B cell (primary cell): Measurements from ENCODE around the gene TACC3. TPM values are rescaled to one million over a fixed set of nuclear protein-coding genes. Genes with fewer than 3 reads are reported as not detected.

Experiments
- ATAC-seq: fragments of 200-7000 bp; cut with Tn5 transposase; one replicate; pipeline ENCODE4 v1.10.0; 2021; ENCODE audit warnings: low read depth, mild to moderate bottlenecking, moderate number of reproducible peaks, moderate library complexity
- CTCF ChIA-PET: fragments of 350-600 bp; sonication (Branson Sonifier 250); formaldehyde crosslinking; loops from one replicate; lab custom pipeline; 2021; ENCODE audit warnings: antibody characterized with exemption, inconsistent platforms; lab: Charles Lee
- POLR2A ChIA-PET: fragments of 350-600 bp; sonication (Branson Sonifier 250); formaldehyde crosslinking; loops from one replicate; lab custom pipeline; 2021; ENCODE audit warnings: antibody characterized with exemption; lab: Charles Lee
- DNase-seq: peaks from one replicate; pipeline ENCODE4 v3.0.0; 2013
- H2AFZ ChIP-seq: 2 replicates; pipeline ENCODE4 v1.6.1; 2012; ENCODE audit warnings: mild to moderate bottlenecking, low read depth, low read length; ENCODE audit not compliant: insufficient read depth, poor library complexity, severe bottlenecking
- H3K27ac ChIP-seq, 2 donors: 1 replicate in 1 of 2; 2 replicates in 1 of 2; pipeline ENCODE4 v1.5.1; 2012 to 2013; ENCODE audit warnings: low read length in 2 of 2, mild to moderate bottlenecking in 2 of 2, moderate library complexity in 1 of 2
- H3K27me3 ChIP-seq, 4 experiments: fragments of 200-600 bp in 1 of 4; sonication (generic) in 1 of 4; replicated peaks in 1 of 4; 1 replicate in 2 of 4; 2 replicates in 2 of 4; pipeline versions ENCODE4 v1.6.1 to v1.7.0; 2013 to 2016; ENCODE audit warnings: low read length in 3 of 4, mild to moderate bottlenecking in 2 of 4, mixed read lengths in 1 of 4, moderate library complexity in 1 of 4; ENCODE audit not compliant: insufficient read depth in 4 of 4, control insufficient read depth in 3 of 4; ENCODE audit errors: control extremely low read depth in 1 of 4
- H3K36me3 ChIP-seq, 2 experiments: replicated peaks in 1 of 2; 1 replicate in 1 of 2; 2 replicates in 1 of 2; pipeline versions ENCODE4 v1.6.1 to v1.7.1; 2013; ENCODE audit warnings: low read length in 1 of 2; ENCODE audit not compliant: insufficient read depth in 2 of 2, control insufficient read depth in 1 of 2; ENCODE audit errors: control extremely low read depth in 1 of 2, extremely low read depth in 1 of 2
- H3K4me1 ChIP-seq, 2 donors: fragments of 200-600 bp in 1 of 2; sonication (generic) in 1 of 2; 1 replicate in 1 of 2; 2 replicates in 1 of 2; pipeline versions ENCODE4 v1.5.1 to v1.6.1; 2013 to 2017; ENCODE audit warnings: low read length in 2 of 2; ENCODE audit not compliant: control insufficient read depth in 2 of 2, insufficient read depth in 2 of 2
- H3K4me2 ChIP-seq: replicated peaks from 2 replicates; pipeline ENCODE3; 2012; ENCODE audit warnings: mild to moderate bottlenecking, low read depth, low read length; ENCODE audit not compliant: poor library complexity, severe bottlenecking
- H3K4me3 ChIP-seq, 5 experiments: fragments of 200-600 bp in 1 of 5; sonication (generic) in 1 of 5; 1 replicate in 3 of 5; 2 replicates in 2 of 5; pipeline versions ENCODE4 v1.5.1 to v1.7.0; 2011 to 2016; ENCODE audit warnings: low read length in 4 of 5, mild to moderate bottlenecking in 4 of 5, low read depth in 2 of 5, control low read depth in 1 of 5, moderate library complexity in 1 of 5; ENCODE audit not compliant: insufficient read depth in 1 of 5; ENCODE audit errors: control extremely low read depth in 1 of 5, extremely low read depth in 1 of 5
- H3K79me2 ChIP-seq: fragments of 200-600 bp; sonication (generic); one replicate; pipeline ENCODE4 v1.6.0; 2016; ENCODE audit warnings: low read length; ENCODE audit not compliant: control insufficient read depth, insufficient read depth
- H3K9ac ChIP-seq: fragments of 200-600 bp; sonication (generic); 2 replicates; pipeline ENCODE4 v1.6.1; 2017; ENCODE audit warnings: mild to moderate bottlenecking, low read length, moderate library complexity
- H3K9me3 ChIP-seq, 3 donors: one replicate each; pipeline versions ENCODE4 v1.6.1 to v1.7.1; 2013; ENCODE audit warnings: low read length in 2 of 3; ENCODE audit not compliant: control insufficient read depth in 2 of 3, insufficient read depth in 1 of 3; ENCODE audit errors: control extremely low read depth in 1 of 3
- H4K20me1 ChIP-seq: 2 replicates; pipeline ENCODE4 v1.6.0; 2012; ENCODE audit warnings: mild to moderate bottlenecking, low read length; ENCODE audit not compliant: insufficient read depth, control insufficient read depth, poor library complexity, severe bottlenecking
- H3K27ac Mint-ChIP-seq: one replicate; pipeline ENCODE4 v1.8.0; 2021; ENCODE audit warnings: mixed read lengths
- H3K27me3 Mint-ChIP-seq: one replicate; pipeline ENCODE4 v1.8.0; 2021; ENCODE audit warnings: mixed read lengths
- H3K4me1 Mint-ChIP-seq: one replicate; pipeline ENCODE4 v1.8.0; 2021; ENCODE audit warnings: mixed read lengths
- H3K4me3 Mint-ChIP-seq: one replicate; pipeline ENCODE4 v1.8.0; 2021; ENCODE audit warnings: mixed read lengths
- H3K9me3 Mint-ChIP-seq: one replicate; pipeline ENCODE4 v1.8.0; 2022; ENCODE audit warnings: mixed read lengths; ENCODE audit not compliant: insufficient read depth
- EZH2 ChIP-seq: IDR thresholded peaks from 2 replicates; pipeline ENCODE4 v1.6.1; 2012; ENCODE audit warnings: borderline replicate concordance, low read depth, mild to moderate bottlenecking, moderate library complexity, low read length; ENCODE audit not compliant: insufficient read depth, poor library complexity, severe bottlenecking
- WGBS: methylation state at CpG from one replicate; pipeline ENCODE4 v1.1.5; 2013; ENCODE audit warnings: missing lambda C conversion rate; ENCODE audit not compliant: insufficient coverage; 5-methylcytosine and 5-hydroxymethylcytosine counted together
- intact Hi-C: fragments of 100-400 bp; cut with micrococcal nuclease; formaldehyde crosslinking; loops from one replicate; pipeline ENCODE4 v1.10.0; 2022
- polyA plus RNA-seq: library from polyadenylated mRNA; depleted of rRNA; stranded (reverse); fragments of >200 nt; gene quantifications from 2 replicates; pipeline ENCODE4 v1.2.3, GENCODE V29; 2012
- total RNA-seq, 2 donors: library from RNA; stranded (reverse); fragments of 120-200 nt in 1 of 2; gene quantifications; 1 replicate in 1 of 2; 2 replicates in 1 of 2; pipeline versions ENCODE4 v1.2.3 to v1.2.4, GENCODE V29; 2013 to 2022
- TF ChIP-seq, protein P1 (sequence below): fragments of 200-600 bp; IDR thresholded peaks from one replicate; pipeline ENCODE4 v1.8.0; 2022; ENCODE audit warnings: antibody characterized with exemption, mild to moderate bottlenecking

TACC3 gene
- total and polyA plus RNA-seq, 2 donors (not counting 1 experiment from before 2014, with no cell fraction given) = 29.5 to 47.9 TPM

DNA sequence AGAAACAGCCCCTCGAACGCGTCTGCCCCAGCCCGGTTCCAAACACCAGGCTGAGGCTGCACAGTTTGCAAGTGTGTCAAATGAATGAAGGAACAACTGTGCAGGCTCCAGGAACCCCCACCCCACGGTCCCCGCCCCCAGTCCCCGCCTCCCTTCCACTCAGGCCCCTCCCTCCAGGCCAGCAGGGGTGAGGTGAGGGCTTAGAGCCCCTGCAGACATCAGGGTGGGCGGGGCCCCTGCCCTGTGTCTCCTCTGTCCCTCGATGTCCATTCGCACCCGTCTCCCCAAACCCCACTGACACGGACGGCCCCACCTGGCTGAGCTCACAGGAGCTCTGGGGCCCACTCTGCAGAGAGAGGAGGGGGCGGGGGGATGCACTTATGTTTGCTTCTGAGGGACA, 28.5 kb downstream of the TACC3 start:
- H3K4me2 ChIP-seq = no peak overlapping the region
- no peaks in the 10 kb centered on the region for H3K79me2 ChIP-seq
- Mint-ChIP-seq H3K4me3 (no peak overlapping the region), H3K27ac (no peak overlapping the region), H3K4me1 (peaks cover 7% of the 10 kb centered on the region), H3K27me3 (no peaks in the 10 kb centered on the region), H3K9me3 (no peaks in the 10 kb centered on the region)
- no peak for DNase-seq
- no peak overlapping the region for H3K4me3 ChIP-seq
- intact Hi-C loops = no loop called here
- H3K27me3 ChIP-seq = peaks cover 0 to 16% (median 0%) of the 10 kb centered on the region in 4 experiments
- peaks cover 14 to 26% of the 10 kb centered on the region in 2 donors for H3K4me1 ChIP-seq
- no peak overlapping the region for H3K27ac ChIP-seq
- POLR2A ChIA-PET = no interaction called here
- no peak for ATAC-seq
- H3K9ac ChIP-seq = no peak overlapping the region
- CTCF ChIA-PET = interaction anchor here (6.7 kb wide), 1 partner anchor 150 kb away, joined by 120 read pairs; no protein-coding TSS in a partner anchor
- WGBS = 91% methylated on average over 7 of the region's 14 CpGs
- no peaks in the 10 kb centered on the region for H4K20me1 ChIP-seq
- H3K36me3 ChIP-seq = peaks cover 0 to 3% of the 10 kb centered on the region in 2 experiments
- H2AFZ ChIP-seq = no peak overlapping the region
- TF ChIP-seq, protein P1, sequence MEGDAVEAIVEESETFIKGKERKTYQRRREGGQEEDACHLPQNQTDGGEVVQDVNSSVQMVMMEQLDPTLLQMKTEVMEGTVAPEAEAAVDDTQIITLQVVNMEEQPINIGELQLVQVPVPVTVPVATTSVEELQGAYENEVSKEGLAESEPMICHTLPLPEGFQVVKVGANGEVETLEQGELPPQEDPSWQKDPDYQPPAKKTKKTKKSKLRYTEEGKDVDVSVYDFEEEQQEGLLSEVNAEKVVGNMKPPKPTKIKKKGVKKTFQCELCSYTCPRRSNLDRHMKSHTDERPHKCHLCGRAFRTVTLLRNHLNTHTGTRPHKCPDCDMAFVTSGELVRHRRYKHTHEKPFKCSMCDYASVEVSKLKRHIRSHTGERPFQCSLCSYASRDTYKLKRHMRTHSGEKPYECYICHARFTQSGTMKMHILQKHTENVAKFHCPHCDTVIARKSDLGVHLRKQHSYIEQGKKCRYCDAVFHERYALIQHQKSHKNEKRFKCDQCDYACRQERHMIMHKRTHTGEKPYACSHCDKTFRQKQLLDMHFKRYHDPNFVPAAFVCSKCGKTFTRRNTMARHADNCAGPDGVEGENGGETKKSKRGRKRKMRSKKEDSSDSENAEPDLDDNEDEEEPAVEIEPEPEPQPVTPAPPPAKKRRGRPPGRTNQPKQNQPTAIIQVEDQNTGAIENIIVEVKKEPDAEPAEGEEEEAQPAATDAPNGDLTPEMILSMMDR = no peak
- no peak for TF ChIP-seq EZH2
- H3K9me3 ChIP-seq = no peaks in the 10 kb centered on the region

DNA sequence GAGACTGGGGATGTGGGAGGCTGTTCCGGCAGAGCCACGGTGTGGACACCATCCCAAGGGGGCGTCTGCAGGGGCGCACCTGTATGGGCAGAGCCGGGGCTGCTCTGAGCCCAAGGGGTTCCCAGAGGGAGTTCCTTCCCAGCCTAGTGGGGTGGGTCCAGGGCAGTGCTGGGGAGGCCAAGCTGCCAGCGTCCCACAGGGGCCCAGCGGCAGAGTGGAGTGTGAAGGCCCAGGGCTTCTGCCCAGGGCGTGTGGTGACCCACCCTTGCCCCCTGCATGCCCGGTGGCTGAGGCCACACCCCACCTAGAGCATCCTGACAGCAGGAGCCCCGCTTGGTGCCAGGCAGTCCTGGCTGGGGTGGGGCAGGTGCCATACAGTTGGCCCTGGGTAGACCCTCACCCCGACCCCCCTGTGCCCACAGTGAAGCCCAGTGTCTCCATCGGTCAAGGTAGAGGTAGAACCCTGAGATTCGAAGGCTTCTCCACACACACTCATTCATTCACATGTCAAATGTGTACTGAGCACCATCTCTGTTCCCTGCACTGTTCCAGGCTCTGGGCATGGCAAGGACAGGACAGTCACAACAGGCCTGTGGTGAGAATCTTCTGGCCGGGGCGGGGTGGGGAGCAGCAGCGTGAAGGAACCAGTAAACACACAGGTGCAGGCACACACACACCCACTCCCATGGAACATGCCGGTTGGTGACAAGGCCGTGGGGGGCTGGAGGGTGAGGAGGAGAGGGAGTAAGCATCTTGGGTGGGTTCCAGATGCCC, 29.2 kb downstream of the TACC3 start:
- Mint-ChIP-seq H3K4me3 (no peak overlapping the region), H3K9me3 (no peaks in the 10 kb centered on the region), H3K27me3 (no peaks in the 10 kb centered on the region), H3K27ac (no peak overlapping the region), H3K4me1 (peaks cover 7% of the 10 kb centered on the region)
- H3K4me1 ChIP-seq = peaks cover 14 to 26% of the 10 kb centered on the region in 2 donors
- no peak overlapping the region for H3K4me3 ChIP-seq
- no peaks in the 10 kb centered on the region for H3K9me3 ChIP-seq
- no peaks in the 10 kb centered on the region for H4K20me1 ChIP-seq
- 85% methylated on average over 12 of the region's 18 CpGs for WGBS
- H3K79me2 ChIP-seq = no peaks in the 10 kb centered on the region
- intact Hi-C loops = no loop called here
- H3K27me3 ChIP-seq = peaks cover 0 to 16% (median 0%) of the 10 kb centered on the region in 4 experiments
- DNase-seq = no peak
- ChIA-PET POLR2A (no interaction called here), CTCF (interaction anchor here (6.7 kb wide), 1 partner anchor 149 kb away, joined by 120 read pairs; no protein-coding TSS in a partner anchor)
- no peak overlapping the region for H3K9ac ChIP-seq
- no peaks in the 10 kb centered on the region for H3K36me3 ChIP-seq
- no peak overlapping the region for H2AFZ ChIP-seq
- TF ChIP-seq, protein P1 = no peak
- TF ChIP-seq EZH2 = no peak
- H3K27ac ChIP-seq = no peak overlapping the region
- ATAC-seq = no peak
- H3K4me2 ChIP-seq = no peak overlapping the region
